GM12891 (cell line): Measurements from ENCODE around the gene STK32A.

Experiments used
- POLR2A ChIP-seq: IDR thresholded peaks from 2 replicates; pipeline ENCODE4 v1.6.1; 2011; ENCODE audit warnings: low read depth, low read length, control low read depth
- POLR2AphosphoS5 ChIP-seq: IDR thresholded peaks from 2 replicates; pipeline ENCODE4 v1.6.1; 2011; ENCODE audit warnings: low read depth, low read length, control low read depth

DNA sequence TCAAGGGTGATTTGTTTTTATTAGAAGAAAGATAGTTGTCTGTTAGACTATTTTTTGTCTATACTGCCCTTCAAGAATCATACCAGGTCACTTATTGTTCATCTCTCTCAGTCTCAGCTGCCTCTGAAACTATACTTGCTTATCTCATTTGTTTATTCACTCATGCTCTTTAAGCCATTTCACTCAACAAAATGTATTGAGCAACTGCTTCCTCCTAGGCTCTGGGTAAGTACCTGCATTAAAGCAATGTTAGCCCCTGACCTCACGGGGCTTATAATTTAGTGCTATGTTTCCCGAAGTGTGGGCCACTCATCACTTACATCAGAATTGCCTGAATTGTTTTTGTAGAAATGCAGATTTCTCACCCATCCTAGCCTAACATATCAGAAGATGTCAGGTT is 174.2 kb downstream of the STK32A start:
- TF ChIP-seq POLR2AphosphoS5 (no peak), POLR2A (no peak)
